Parathyroid adenoma (tissue), 2 donors: ENCODE measurements around the gene MAS1.

Source experiments
- H2AFZ ChIP-seq: fragments of 300-600 bp; sonication (generic); one replicate; pipeline ENCODE4 v1.7.0; 2017; ENCODE audit warnings: antibody characterized with exemption, mild to moderate bottlenecking
- H3K27ac ChIP-seq: fragments of 300-600 bp; sonication (generic); one replicate; pipeline ENCODE4 v1.7.0; 2017
- H3K27me3 ChIP-seq: fragments of 300-600 bp; sonication (generic); one replicate; pipeline ENCODE4 v1.7.0; 2017; ENCODE audit warnings: low read length; ENCODE audit not compliant: control insufficient read depth, insufficient read depth
- H3K36me3 ChIP-seq: fragments of 300-600 bp; sonication (generic); one replicate; pipeline ENCODE4 v1.7.0; 2017; ENCODE audit warnings: low read length; ENCODE audit not compliant: control insufficient read depth, insufficient read depth
- H3K4me1 ChIP-seq: fragments of 300-600 bp; sonication (generic); one replicate; pipeline ENCODE4 v1.7.0; 2017; ENCODE audit warnings: control low read depth
- H3K4me2 ChIP-seq: fragments of 300-600 bp; sonication (generic); one replicate; pipeline ENCODE4 v1.7.0; 2017; ENCODE audit warnings: low read length
- H3K4me3 ChIP-seq: fragments of 300-600 bp; sonication (generic); one replicate; pipeline ENCODE4 v1.7.0; 2017; ENCODE audit warnings: low read depth, low read length
- H3K79me2 ChIP-seq: fragments of 300-600 bp; sonication (generic); one replicate; pipeline ENCODE4 v1.7.0; 2017; ENCODE audit warnings: control low read depth
- H3K9ac ChIP-seq: fragments of 300-600 bp; sonication (generic); one replicate; pipeline ENCODE4 v1.7.0; 2017; ENCODE audit warnings: mild to moderate bottlenecking
- H3K9me3 ChIP-seq: fragments of 300-600 bp; sonication (generic); one replicate; pipeline ENCODE4 v1.7.0; 2017; ENCODE audit warnings: low read length; ENCODE audit not compliant: control insufficient read depth
- TF ChIP-seq, protein P1 (sequence below): fragments of 300-600 bp; sonication (generic); IDR thresholded peaks from one replicate; pipeline ENCODE4 v1.7.0; 2017; ENCODE audit warnings: antibody characterized with exemption, mild to moderate bottlenecking
- donor health status: primary hyperparathyroidism.

Gene MAS1

DNA sequence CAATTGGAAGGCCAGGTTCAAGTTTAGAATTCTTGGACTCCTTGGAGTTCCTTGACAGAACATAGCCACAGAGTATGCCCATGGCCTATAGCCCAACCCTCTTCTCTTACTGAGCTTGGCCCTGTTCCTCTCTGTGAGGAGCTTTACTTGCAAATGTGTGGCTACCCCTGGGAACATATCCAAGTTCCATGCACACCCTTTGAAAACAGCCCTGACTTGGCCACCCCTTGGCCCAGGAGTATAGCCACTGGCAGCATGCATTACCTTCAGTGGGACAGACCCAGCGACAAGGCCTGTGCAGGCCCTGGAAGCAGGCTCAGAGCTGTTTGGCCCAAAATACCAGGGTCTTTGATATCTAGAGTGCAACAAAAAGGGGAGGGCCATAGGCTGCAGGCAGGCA lies 19.5 kb upstream of the MAS1 start:
- no peak overlapping the region for H3K4me2 ChIP-seq
- H3K36me3 ChIP-seq = no peaks in the 10 kb centered on the region
- H3K4me1 ChIP-seq = peaks cover 3% of the 10 kb centered on the region
- H3K9me3 ChIP-seq = no peaks in the 10 kb centered on the region
- no peaks in the 10 kb centered on the region for H3K79me2 ChIP-seq
- H3K4me3 ChIP-seq = no peak overlapping the region
- H3K27ac ChIP-seq = no peak overlapping the region
- H3K27me3 ChIP-seq = no peaks in the 10 kb centered on the region
- H2AFZ ChIP-seq = no peak overlapping the region
- TF ChIP-seq, protein P1, sequence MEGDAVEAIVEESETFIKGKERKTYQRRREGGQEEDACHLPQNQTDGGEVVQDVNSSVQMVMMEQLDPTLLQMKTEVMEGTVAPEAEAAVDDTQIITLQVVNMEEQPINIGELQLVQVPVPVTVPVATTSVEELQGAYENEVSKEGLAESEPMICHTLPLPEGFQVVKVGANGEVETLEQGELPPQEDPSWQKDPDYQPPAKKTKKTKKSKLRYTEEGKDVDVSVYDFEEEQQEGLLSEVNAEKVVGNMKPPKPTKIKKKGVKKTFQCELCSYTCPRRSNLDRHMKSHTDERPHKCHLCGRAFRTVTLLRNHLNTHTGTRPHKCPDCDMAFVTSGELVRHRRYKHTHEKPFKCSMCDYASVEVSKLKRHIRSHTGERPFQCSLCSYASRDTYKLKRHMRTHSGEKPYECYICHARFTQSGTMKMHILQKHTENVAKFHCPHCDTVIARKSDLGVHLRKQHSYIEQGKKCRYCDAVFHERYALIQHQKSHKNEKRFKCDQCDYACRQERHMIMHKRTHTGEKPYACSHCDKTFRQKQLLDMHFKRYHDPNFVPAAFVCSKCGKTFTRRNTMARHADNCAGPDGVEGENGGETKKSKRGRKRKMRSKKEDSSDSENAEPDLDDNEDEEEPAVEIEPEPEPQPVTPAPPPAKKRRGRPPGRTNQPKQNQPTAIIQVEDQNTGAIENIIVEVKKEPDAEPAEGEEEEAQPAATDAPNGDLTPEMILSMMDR = no peak
- no peak overlapping the region for H3K9ac ChIP-seq

DNA sequence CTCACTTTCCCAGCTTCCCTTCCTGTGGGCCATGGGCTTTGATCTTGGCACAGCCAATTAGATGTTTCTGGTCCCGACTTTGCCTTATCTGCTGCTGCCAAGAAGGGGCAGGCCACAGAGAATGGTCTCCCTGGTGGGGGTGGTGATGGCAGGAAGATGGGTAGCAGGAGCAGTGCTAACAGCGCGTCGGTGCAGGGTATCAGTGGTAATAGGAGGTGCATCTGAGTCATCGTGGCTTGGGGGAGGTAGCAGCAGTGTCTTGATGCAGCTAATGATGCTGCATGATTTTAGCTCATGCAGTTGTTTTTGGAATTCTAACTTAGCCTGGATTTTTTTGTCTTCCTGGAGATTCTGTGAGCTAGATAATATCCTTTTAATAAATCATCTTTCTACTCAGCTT lies 18.9 kb upstream of the MAS1 start:
- H3K27ac ChIP-seq = no peak overlapping the region
- no peak overlapping the region for H3K9ac ChIP-seq
- H3K36me3 ChIP-seq = no peaks in the 10 kb centered on the region
- peaks cover 3% of the 10 kb centered on the region for H3K4me1 ChIP-seq
- no peak overlapping the region for H3K4me2 ChIP-seq
- TF ChIP-seq, protein P1 = no peak
- no peaks in the 10 kb centered on the region for H3K79me2 ChIP-seq
- H3K9me3 ChIP-seq = no peaks in the 10 kb centered on the region
- H3K27me3 ChIP-seq = no peaks in the 10 kb centered on the region
- no peak overlapping the region for H2AFZ ChIP-seq
- H3K4me3 ChIP-seq = no peak overlapping the region

DNA sequence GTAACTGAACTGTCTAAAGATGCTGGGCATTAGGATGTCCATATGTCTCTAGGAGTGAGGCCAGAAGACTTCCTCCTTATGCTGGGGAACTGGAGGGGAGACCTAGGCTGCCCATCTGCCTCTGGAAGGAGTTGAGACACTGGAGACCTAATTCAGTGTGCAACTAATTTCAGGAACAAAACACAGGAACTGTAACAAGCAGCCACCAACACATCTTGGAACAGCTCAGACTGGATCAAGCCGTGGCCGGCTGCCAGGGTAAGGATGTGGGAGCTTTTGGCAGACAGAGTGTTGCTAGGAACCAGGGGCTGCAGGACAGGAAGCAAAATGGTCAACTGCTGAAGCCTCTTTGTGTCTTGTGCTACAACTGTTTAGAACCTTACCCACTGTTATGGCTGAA lies 16.4 kb upstream of the MAS1 start:
- Histone ChIP-seq H3K9ac (no peak overlapping the region), H3K4me3 (no peak overlapping the region), H3K27me3 (no peaks in the 10 kb centered on the region), H3K4me1 (peaks cover 3% of the 10 kb centered on the region), H3K4me2 (no peak overlapping the region), H3K27ac (no peak overlapping the region), H3K36me3 (no peaks in the 10 kb centered on the region), H3K79me2 (no peaks in the 10 kb centered on the region), H2AFZ (no peak overlapping the region), H3K9me3 (no peaks in the 10 kb centered on the region)
- TF ChIP-seq, protein P1 = no peak

DNA sequence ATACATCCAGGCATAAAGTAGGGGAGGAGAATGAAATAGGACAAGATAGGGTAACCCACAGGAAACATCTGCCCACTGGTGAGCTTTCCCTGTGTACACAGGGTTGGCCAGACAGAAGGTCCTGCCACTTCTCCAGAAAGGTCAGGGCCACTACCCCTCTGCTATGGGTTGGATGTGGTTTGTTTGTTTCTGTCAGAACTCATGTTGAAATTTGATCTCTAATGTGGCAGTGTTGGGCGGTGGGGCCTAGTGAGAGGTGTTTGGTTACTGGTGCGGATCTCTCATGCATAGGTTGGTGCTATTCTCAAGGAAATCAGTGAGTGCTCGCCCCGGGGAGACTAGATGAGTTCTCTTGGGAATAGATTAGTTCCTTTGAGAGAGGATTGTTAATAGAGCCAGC lies 15.6 kb upstream of the MAS1 start:
- H3K4me1 ChIP-seq = peaks cover 3% of the 10 kb centered on the region
- H3K9me3 ChIP-seq = no peaks in the 10 kb centered on the region
- no peak overlapping the region for H3K4me2 ChIP-seq
- no peaks in the 10 kb centered on the region for H3K36me3 ChIP-seq
- H3K9ac ChIP-seq = no peak overlapping the region
- peak overlapping the region; percentile 52 for H2AFZ ChIP-seq
- H3K27ac ChIP-seq = no peak overlapping the region
- H3K4me3 ChIP-seq = no peak overlapping the region
- no peaks in the 10 kb centered on the region for H3K27me3 ChIP-seq
- H3K79me2 ChIP-seq = no peaks in the 10 kb centered on the region
- TF ChIP-seq, protein P1 = no peak

DNA sequence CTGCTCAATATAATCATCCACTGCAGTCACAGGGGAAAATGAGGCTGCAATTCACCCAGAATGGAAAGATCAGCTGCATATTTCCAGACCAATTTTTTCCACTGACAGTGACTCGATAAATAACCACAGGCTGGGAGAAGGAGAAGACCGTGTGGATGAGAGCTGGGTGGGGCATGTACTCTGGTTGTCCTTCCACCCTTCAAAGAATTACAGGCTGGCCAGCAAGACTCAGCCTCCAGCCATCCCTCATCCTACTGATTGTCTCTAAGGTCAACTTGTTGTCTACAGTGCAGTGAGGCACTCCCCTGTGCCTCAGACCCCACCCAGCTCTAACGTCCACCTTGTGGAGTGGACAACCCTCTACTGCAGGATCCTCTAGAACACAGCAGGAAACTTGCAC lies 14.5 kb upstream of the MAS1 start:
- Histone ChIP-seq H3K4me2 (no peak overlapping the region), H3K9me3 (no peaks in the 10 kb centered on the region), H3K36me3 (no peaks in the 10 kb centered on the region), H3K4me1 (peaks cover 3% of the 10 kb centered on the region), H3K9ac (no peak overlapping the region), H3K4me3 (no peak overlapping the region), H3K27ac (no peak overlapping the region), H3K79me2 (no peaks in the 10 kb centered on the region), H2AFZ (no peak overlapping the region), H3K27me3 (no peaks in the 10 kb centered on the region)
- TF ChIP-seq, protein P1 = no peak
